ENCODE data around the gene ZG16B. TPM values are rescaled to one million over a fixed set of nuclear protein-coding genes. Genes with fewer than 3 reads are reported as not detected.
A peak's percentile ranks its signal among the peaks of the same experiment; 100 is the strongest.

ZG16B gene, protein sequence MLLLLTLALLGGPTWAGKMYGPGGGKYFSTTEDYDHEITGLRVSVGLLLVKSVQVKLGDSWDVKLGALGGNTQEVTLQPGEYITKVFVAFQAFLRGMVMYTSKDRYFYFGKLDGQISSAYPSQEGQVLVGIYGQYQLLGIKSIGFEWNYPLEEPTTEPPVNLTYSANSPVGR
- total RNA-seq (not detected), polyA plus RNA-seq (under 1 TPM in 1 of 3 donors, not detected in 2; 0.62 TPM)
- long read RNA-seq, donor 1 = 0 reads
- long read RNA-seq, donor 2 = 0 reads

DNA sequence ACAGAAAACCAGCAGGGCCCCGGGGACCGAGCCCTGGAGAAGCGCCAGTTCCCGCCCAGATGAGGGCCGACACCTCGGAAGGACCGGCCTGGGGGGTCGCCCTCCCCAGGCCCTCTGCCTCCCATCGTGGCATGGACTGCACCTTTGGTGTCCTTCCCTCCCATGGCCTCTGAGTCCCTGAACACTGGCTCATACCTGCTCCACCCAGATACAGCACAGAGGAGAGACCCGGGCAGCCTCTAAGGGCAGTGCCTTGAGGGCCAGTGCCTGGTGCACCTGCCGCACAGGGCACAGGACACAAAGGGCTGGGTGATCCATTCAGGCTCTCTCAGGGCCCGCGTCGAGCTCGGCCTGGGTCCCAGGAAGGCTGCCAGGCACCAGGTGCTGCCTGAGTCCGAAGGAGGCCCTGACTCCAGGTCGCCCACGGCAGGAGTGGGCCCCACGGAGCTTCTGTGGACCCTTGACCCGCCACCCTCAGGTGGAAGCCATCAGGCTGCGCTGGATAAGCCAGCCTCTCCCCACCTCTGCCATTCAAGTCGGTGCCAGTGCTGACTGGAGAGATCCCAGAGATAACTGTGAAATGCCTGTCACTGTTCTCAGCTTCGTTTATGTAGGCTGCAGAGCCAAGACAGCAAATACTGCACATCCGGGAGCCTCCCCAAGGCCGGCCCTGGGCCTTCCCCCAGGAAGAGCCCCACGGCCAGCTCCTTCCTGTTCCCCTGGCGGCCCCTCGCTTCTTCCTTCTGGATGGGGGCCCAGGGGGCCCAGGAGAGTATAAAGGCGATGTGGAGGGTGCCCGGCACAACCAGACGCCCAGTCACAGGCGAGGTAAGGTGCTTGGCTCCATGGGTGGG lies at the start of gene ZG16B:
Gene ZG16B (plus strand): TSS at position 803 of the 854 bp plus-strand sequence. CDS start 139 bp downstream, outside the sequence.
- H3K27ac ChIP-seq = no peak within 1 kb of the TSS
- H3K4me3 ChIP-seq = no peak within 1 kb of the TSS
- ATAC-seq = no peak
- intact Hi-C loops (cut with DNase I) = no loop called here
- peak in 1 of 2 donors; percentile 48 for DNase-seq
- TF ChIP-seq, protein P1, sequence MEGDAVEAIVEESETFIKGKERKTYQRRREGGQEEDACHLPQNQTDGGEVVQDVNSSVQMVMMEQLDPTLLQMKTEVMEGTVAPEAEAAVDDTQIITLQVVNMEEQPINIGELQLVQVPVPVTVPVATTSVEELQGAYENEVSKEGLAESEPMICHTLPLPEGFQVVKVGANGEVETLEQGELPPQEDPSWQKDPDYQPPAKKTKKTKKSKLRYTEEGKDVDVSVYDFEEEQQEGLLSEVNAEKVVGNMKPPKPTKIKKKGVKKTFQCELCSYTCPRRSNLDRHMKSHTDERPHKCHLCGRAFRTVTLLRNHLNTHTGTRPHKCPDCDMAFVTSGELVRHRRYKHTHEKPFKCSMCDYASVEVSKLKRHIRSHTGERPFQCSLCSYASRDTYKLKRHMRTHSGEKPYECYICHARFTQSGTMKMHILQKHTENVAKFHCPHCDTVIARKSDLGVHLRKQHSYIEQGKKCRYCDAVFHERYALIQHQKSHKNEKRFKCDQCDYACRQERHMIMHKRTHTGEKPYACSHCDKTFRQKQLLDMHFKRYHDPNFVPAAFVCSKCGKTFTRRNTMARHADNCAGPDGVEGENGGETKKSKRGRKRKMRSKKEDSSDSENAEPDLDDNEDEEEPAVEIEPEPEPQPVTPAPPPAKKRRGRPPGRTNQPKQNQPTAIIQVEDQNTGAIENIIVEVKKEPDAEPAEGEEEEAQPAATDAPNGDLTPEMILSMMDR (IDR thresholded peaks at IDR 0.05) = no peak
- WGBS, 3 donors = 65 to 69% (median 68%) methylated on average over 31 to 32 of the region's 32 CpGs
- no peaks in the 10 kb centered on the region for H3K36me3 ChIP-seq (ENCODE audit: insufficient read depth in 1 of 2, low read depth in 1 of 2)
- no peaks in the 10 kb centered on the region for H3K9me3 ChIP-seq
- H3K4me1 ChIP-seq = no peaks in the 10 kb centered on the region
- peaks cover 0 to 32% (median 3%) of the 10 kb centered on the region in 3 donors for H3K27me3 ChIP-seq (ENCODE audit: insufficient read depth in 3 of 3, low read length in 2 of 3)

DNA sequence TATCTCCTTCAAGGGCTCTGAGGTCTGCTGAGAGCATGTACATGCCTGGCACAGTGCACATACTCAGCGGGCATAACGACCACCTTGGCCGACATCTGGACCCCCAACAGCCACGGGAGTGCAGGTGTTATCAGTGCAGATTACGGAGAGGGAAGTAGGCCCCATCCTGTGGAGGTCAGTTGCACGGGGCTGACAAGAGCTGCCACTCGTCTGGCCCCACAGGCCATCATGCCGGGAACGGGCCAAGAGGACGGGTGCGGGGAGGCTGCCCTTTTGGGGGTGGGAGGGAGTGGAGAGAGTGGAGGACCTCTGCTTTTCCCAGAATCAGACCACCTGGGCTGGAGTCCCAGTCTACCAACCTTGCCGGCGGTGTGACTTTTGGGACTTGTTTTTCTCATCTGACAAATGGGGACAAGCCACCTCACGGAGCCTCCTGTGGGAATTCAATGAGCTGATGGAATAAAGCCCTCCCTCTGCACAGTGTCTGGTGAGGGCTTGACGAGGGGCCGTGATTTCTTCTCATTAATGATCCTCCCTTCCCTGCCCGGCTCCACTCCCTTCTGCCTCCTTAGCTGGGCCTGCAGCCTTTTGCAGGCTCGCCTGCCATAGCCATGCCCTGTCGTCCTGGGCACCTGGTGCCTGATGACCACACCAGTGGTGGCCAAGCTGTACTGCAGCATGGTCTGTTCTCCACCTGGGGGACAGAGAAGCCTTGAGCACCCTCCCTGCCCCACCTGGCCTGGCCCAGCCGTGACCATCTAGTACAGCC lies 47.3 kb upstream of the ZG16B start:
- WGBS, 3 donors = 80 to 85% (median 80%) methylated on average over 19 to 20 of the region's 20 CpGs
- DNase-seq = no peak

DNA sequence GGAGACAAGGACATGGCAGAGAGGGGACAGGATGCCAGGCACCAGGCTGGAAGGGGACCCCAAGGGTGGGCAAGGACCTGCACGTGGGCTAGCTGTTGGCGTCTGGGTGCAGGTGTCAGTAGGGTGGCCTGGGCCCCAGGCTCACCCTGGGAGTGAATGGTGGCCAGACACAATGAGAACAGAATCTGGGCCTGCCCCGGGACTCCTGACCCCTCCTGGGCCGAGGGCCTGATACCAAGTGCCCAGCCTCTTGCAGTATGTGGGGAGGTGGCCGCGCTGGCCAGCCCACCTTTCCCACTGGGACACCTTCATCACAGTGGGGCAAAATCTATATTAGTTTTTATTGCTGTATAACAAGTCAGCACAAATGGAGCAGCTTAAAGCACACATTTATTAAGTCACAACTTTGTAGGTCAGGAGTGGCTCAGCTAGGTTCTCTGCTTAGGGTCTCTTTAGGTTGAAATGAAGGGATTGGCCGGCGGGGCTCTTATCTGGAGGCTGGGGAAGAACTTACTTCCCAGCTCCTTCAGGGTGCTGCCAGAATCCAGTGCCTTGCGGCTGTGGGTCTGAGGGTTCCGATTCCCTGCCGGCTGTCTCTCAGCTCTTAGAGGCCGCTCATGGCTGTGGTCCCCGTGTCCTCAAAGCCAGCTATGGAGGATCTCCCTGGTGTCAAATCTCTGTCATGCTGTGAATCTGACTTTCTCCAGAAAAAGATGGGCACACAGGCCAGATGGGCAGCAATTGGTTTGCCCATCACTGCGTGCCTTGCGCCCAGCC lies 46.3 kb upstream of the ZG16B start:
- TF ChIP-seq, protein P1 (IDR thresholded peaks at IDR 0.05) = no peak
- DNase-seq (no peak), ATAC-seq (no peak)
- Histone ChIP-seq H3K36me3 (ENCODE audit: insufficient read depth in 1 of 2, low read depth in 1 of 2) (no peaks in the 10 kb centered on the region), H3K9me3 (no peaks in the 10 kb centered on the region), H3K4me3 (no peak overlapping the region), H3K27me3 (ENCODE audit: insufficient read depth in 3 of 3, low read length in 2 of 3) (peaks cover 0 to 33% (median 17%) of the 10 kb centered on the region in 3 donors), H3K4me1 (peaks cover 4% of the 10 kb centered on the region), H3K27ac (no peak overlapping the region)
- 84 to 90% (median 85%) methylated on average over 15 of the region's 15 CpGs for WGBS, 3 donors
- intact Hi-C loops (cut with DNase I) = no loop called here

More for the DNA sequence above, 47.3 kb upstream of the ZG16B start:
- Histone ChIP-seq H3K4me3 (no peak overlapping the region), H3K4me1 (peaks cover 10% of the 10 kb centered on the region), H3K36me3 (ENCODE audit: insufficient read depth in 1 of 2, low read depth in 1 of 2) (no peaks in the 10 kb centered on the region), H3K27me3 (ENCODE audit: insufficient read depth in 3 of 3, low read length in 2 of 3) (peaks cover 0 to 25% (median 15%) of the 10 kb centered on the region in 3 donors), H3K27ac (no peak overlapping the region), H3K9me3 (no peaks in the 10 kb centered on the region)
- TF ChIP-seq, protein P1 (IDR thresholded peaks at IDR 0.05) = no peak
- intact Hi-C loops (cut with DNase I) = no loop called here
- ATAC-seq = no peak
